Measurements from ENCODE around the gene ENPP3. TPM values are rescaled to one million over a fixed set of nuclear protein-coding genes. Genes with fewer than 3 reads are reported as not detected.

Gene ENPP3
- total and polyA plus RNA-seq, 10 of the 15 experiments (the other 5 are each of a cell fraction or from before 2014, with no cell fraction given) = 0.01 TPM; not detected in 9

DNA sequence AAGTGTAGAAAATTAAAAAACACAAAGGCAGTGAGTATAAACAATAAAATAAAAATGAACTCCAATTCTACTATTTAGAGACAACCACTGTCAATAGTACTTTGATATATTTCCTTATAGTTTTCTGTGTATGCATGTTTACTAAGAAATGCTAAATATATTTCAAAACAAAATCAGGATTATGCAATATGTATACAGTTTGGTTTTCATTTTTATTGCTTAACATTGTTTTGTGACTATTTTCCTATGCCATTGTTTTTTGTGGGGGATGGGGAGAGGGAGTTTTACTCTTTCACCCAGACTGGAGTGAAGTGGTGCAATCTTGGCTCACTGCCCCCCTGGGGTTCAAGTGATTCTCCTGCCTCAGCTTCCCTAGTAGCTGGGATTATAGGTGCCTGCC is 44.5 kb downstream of the ENPP3 start (continued):
- TF ChIP-seq BRCA1 (IDR thresholded peaks at IDR 0.05; ENCODE audit: low read depth, low read length) (no peak), LARP7 (IDR thresholded peaks at IDR 0.05) (no peak)

DNA sequence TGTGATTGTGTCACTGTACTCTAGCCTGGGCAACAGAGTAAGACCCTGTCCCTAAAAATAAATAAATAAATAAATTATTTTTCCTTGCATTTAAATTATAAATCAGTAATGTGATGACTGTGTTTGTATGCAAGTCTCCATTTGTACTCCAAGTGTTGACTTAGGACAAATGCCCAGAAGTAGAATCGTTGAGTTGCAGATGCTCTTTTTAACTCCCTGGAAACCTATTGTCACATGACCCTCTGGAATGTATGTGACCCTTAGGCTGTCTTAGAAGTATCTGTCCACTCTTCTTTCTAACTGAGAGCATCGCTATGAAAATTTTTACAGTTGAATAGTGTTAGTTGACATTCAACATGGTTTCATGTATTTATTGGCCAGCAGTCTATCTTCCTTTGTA is 45.3 kb downstream of the ENPP3 start:
- CTCF ChIA-PET = interaction anchor here (1.6 kb wide), 1 partner anchor 12 kb away, joined by 4 read pairs; no protein-coding TSS in a partner anchor

More for the DNA sequence above, 45.3 kb downstream of the ENPP3 start:
- ATAC-seq (no peak), FAIRE-seq (no peak), DNase-seq (ENCODE audit: low read depth, low spot score) (no peak)
- H3K4me2 ChIP-seq (ENCODE audit: control insufficient read depth, insufficient read depth) = no peak overlapping the region
- no peaks in the 10 kb centered on the region for H3K36me3 ChIP-seq (ENCODE audit: control insufficient read depth in 2 of 2, insufficient read depth in 2 of 2, low read length in 1 of 2)
- WGBS (ENCODE audit: insufficient coverage, insufficient replicate concordance, low lambda C conversion rate, missing lambda C conversion rate) = 63% methylated on average over 2 of the region's 2 CpGs
- intact Hi-C loops (cut with micrococcal nuclease; ENCODE audit: unreplicated experiment) (no loop called here), in situ Hi-C loops (cut with MboI) (no loop called here)
- H3K4me3 ChIP-seq = no peak overlapping the region
- no peak overlapping the region for H2AFZ ChIP-seq (ENCODE audit: control insufficient read depth, low read depth, low read length)
- POLR2A ChIA-PET = no interaction called here
- H3K79me2 ChIP-seq (ENCODE audit: control insufficient read depth, insufficient read depth, low read length) = no peaks in the 10 kb centered on the region
- H3K27ac ChIP-seq (ENCODE audit: control insufficient read depth, insufficient read depth) = no peak overlapping the region
- peaks cover 8% of the 10 kb centered on the region; the same call in 1 of the 2 replicates for H3K4me1 ChIP-seq (ENCODE audit: control insufficient read depth, insufficient read depth, low read length)
- RAD21 ChIA-PET (ENCODE audit: unreplicated experiment) = no interaction called here
- H3K27me3 ChIP-seq (replicated peaks in 1 of 2; ENCODE audit: control insufficient read depth in 2 of 2, insufficient read depth in 2 of 2, low read length in 1 of 2) = no peaks in the 10 kb centered on the region; a peak in 2 of 4 replicates
- no peak overlapping the region for H3K9ac ChIP-seq (ENCODE audit: control insufficient read depth, insufficient read depth, low read length)
- TF ChIP-seq KLF5 (IDR thresholded peaks at IDR 0.05; ENCODE audit: partially characterized antibody) (no peak), ESRRA (IDR thresholded peaks at IDR 0.05; ENCODE audit: low read length) (no peak), RAD51 (IDR thresholded peaks at IDR 0.05) (no peak), BMI1 (IDR thresholded peaks at IDR 0.05; ENCODE audit: borderline replicate concordance) (no peak), NFYA (IDR thresholded peaks at IDR 0.05; ENCODE audit: borderline replicate concordance, low read depth, low read length) (no peak), HCFC1 (IDR thresholded peaks at IDR 0.05; ENCODE audit: low read length) (no peak), SUPT20H (IDR thresholded peaks at IDR 0.05; ENCODE audit: borderline replicate concordance, control insufficient read depth, low read depth, low read length) (no peak)
- TF ChIP-seq, protein P1, sequence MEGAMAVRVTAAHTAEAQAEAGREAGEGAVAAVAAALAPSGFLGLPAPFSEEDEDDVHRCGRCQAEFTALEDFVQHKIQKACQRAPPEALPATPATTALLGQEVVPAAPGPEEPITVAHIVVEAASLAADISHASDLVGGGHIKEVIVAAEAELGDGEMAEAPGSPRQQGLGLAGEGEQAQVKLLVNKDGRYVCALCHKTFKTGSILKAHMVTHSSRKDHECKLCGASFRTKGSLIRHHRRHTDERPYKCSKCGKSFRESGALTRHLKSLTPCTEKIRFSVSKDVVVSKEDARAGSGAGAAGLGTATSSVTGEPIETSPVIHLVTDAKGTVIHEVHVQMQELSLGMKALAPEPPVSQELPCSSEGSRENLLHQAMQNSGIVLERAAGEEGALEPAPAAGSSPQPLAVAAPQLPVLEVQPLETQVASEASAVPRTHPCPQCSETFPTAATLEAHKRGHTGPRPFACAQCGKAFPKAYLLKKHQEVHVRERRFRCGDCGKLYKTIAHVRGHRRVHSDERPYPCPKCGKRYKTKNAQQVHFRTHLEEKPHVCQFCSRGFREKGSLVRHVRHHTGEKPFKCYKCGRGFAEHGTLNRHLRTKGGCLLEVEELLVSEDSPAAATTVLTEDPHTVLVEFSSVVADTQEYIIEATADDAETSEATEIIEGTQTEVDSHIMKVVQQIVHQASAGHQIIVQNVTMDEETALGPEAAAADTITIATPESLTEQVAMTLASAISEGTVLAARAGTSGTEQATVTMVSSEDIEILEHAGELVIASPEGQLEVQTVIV (IDR thresholded peaks at IDR 0.05; ENCODE audit: borderline replicate concordance, partially characterized antibody) = no peak
- SMC1A ChIA-PET (ENCODE audit: uncharacterized antibody, unreplicated experiment) = no interaction called here
- no peaks in the 10 kb centered on the region; the same call in 1 of the 3 replicates for H3K9me3 ChIP-seq (replicated peaks; ENCODE audit: control insufficient read depth, insufficient read depth, low read length)
- no TSS peak for BruUV-seq (replicated peaks)
- H4K20me1 ChIP-seq (ENCODE audit: control insufficient read depth, insufficient read depth) = no peaks in the 10 kb centered on the region

Measured in GM12878 (cell line).